OCI-LY7 (cell line): ENCODE measurements around the gene REEP3. TPM values are rescaled to one million over a fixed set of nuclear protein-coding genes. Genes with fewer than 3 reads are reported as not detected.

Experiments used
- BruUV-seq: library from RNA; stranded (reverse); fragments of 400-500 nt; replicated peaks from 2 replicates; lab custom pipeline; 2021; lab: Mats Ljungman, UMichigan
- CTCF ChIA-PET: fragments of 300-600 bp; sonication (Branson Sonifier 250); formaldehyde crosslinking; loops from one replicate; lab custom pipeline; 2022; ENCODE audit warnings: antibody characterized with exemption; ENCODE audit not compliant: unreplicated experiment; lab: Charles Lee
- POLR2A ChIA-PET: fragments of 300-600 bp; sonication (Branson Sonifier 250); formaldehyde crosslinking; loops from one replicate; lab custom pipeline; 2022; ENCODE audit warnings: antibody characterized with exemption; lab: Charles Lee
- DNase-seq: peaks from one replicate; pipeline ENCODE4 v3.0.0-alpha.2; 2015; ENCODE audit warnings: low spot score
- H2AFZ ChIP-seq: fragments of 200-600 bp; sonication (generic), shearing (Covaris generic); 2 replicates; pipeline ENCODE4 v1.6.1; 2014; ENCODE audit warnings: mild to moderate bottlenecking, antibody characterized with exemption, low read length, moderate library complexity
- H3K27ac ChIP-seq: fragments of 200-600 bp; sonication (generic); 2 replicates; pipeline ENCODE4 v1.5.1; 2014; ENCODE audit warnings: mixed run types, low read depth, mild to moderate bottlenecking, moderate library complexity, low read length, inconsistent platforms; ENCODE audit not compliant: poor library complexity, severe bottlenecking
- H3K36me3 ChIP-seq: fragments of 200-600 bp; sonication (generic); 2 replicates; pipeline ENCODE4 v1.6.1; 2014; ENCODE audit warnings: mild to moderate bottlenecking, antibody characterized with exemption, low read length, moderate library complexity, mixed read lengths; ENCODE audit not compliant: insufficient read depth
- H3K4me1 ChIP-seq: fragments of 200-600 bp; sonication (generic); 2 replicates; pipeline ENCODE4 v1.5.1; 2014; ENCODE audit warnings: mild to moderate bottlenecking, low read length; ENCODE audit not compliant: insufficient read depth, poor library complexity, severe bottlenecking
- H3K4me2 ChIP-seq: fragments of 200-600 bp; sonication (generic); 2 replicates; pipeline ENCODE4 v1.6.1; 2014; ENCODE audit warnings: mild to moderate bottlenecking, low read length
- H3K4me3 ChIP-seq: fragments of 200-600 bp; sonication (generic); 2 replicates; pipeline ENCODE4 v1.5.1; 2014; ENCODE audit warnings: mild to moderate bottlenecking, low read depth, low read length; ENCODE audit not compliant: poor library complexity, severe bottlenecking
- H3K79me2 ChIP-seq: fragments of 200-600 bp; sonication (generic); 2 replicates; pipeline ENCODE4 v1.6.1; 2016; ENCODE audit warnings: low read depth, mild to moderate bottlenecking, low read length, moderate library complexity, mixed read lengths; ENCODE audit not compliant: insufficient read depth
- H3K9me2 ChIP-seq: fragments of 200-600 bp; sonication (generic); 2 replicates; pipeline ENCODE4 v1.6.1; 2016; ENCODE audit warnings: mild to moderate bottlenecking, low read length, mixed read lengths; ENCODE audit not compliant: insufficient read depth
- H3K9me3 ChIP-seq: fragments of 200-600 bp; sonication (generic); 2 replicates; pipeline ENCODE4 v1.6.1; 2014; ENCODE audit warnings: mild to moderate bottlenecking, mixed run types, low read length, mixed read lengths
- H4K20me1 ChIP-seq: fragments of 200-600 bp; sonication (generic); 2 replicates; pipeline ENCODE4 v1.6.1; 2014; ENCODE audit warnings: mild to moderate bottlenecking, antibody characterized with exemption, low read length, moderate library complexity, mixed read lengths; ENCODE audit not compliant: insufficient read depth
- EZH2phosphoT487 ChIP-seq: fragments of 200-600 bp; sonication (generic); IDR thresholded peaks from 2 replicates; pipeline ENCODE4 v1.6.1; 2018; ENCODE audit warnings: low read depth, borderline replicate concordance, mild to moderate bottlenecking, mixed run types, antibody characterized with exemption, low read length, moderate library complexity, mixed read lengths
- intact Hi-C: fragments of 100-400 bp; cut with micrococcal nuclease; formaldehyde crosslinking; loops from one replicate; pipeline ENCODE4 v1.10.0; 2022; ENCODE audit not compliant: unreplicated experiment
- total RNA-seq, 2 experiments: library from RNA; depleted of rRNA in 1 of 2; stranded (reverse); fragments of >200 nt in 1 of 2; shearing (Covaris generic) in 1 of 2; gene quantifications; 2 replicates each; pipeline ENCODE4 v1.2.3, GENCODE V29; 2014 to 2022
- TF ChIP-seq, protein P1 (sequence below): fragments of 200-600 bp; sonication (generic); conservative IDR thresholded peaks from 2 replicates; pipeline ENCODE4 v1.5.1; 2014; ENCODE audit warnings: mild to moderate bottlenecking, antibody characterized with exemption, low read length, moderate library complexity, mixed read lengths

Gene REEP3
- total RNA-seq, 2 experiments from 2014 or later: 3.6 to 11.0 TPM

DNA sequence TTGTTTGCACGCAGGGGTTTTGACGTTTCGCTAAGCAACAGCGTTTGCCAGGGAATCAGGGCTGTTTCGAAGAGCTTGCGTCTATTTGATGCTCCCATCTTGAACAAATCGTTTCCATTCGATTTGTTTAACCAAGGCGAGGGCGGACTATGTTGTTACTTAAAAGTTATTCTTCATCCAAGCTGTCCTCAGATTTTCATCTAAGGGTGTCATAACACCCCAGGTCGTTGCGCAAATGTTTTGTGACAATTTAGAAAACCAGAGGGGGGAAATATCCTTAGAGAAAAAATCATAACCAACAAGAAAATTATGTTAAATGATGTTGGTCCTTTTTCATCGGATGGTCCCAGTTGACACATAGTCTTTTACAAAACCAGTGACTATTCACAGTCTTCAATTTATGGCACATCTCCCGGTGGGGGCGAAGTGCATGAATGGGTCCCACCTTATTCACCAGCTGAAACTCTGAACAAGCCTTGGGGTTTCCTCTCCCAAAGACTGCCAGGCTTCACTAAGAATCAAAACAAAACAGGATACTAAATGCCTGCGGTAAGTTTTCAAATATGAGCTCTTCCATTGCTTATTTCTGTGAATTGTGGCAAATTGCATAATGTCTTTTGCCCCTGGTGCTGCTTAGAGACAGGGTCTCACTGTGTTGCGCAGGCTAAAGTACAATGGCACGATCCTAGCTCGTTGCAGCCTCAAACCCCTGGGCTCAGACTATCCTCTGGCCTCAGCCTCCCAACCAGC lies 109.9 kb downstream of the REEP3 start:
- Histone ChIP-seq H3K27ac (no peak overlapping the region), H3K36me3 (no peaks in the 10 kb centered on the region), H3K4me2 (peak overlapping the region; percentile 91), H4K20me1 (no peaks in the 10 kb centered on the region), H2AFZ (peak overlapping the region; percentile 46; the same call in 1 of the 2 replicates), H3K79me2 (no peaks in the 10 kb centered on the region), H3K4me3 (peak overlapping the region; percentile 71), H3K9me2 (no peaks in the 10 kb centered on the region), H3K9me3 (no peaks in the 10 kb centered on the region), H3K4me1 (peaks cover 27% of the 10 kb centered on the region)
- DNase-seq: no peak
- no TSS peak for BruUV-seq
- POLR2A ChIA-PET: interaction anchor here (0.6 to 1.5 kb wide), 9 partner anchors 8 to 457 kb away, joined by 3 to 8 read pairs (median 4); no protein-coding TSS in a partner anchor
- no peak for TF ChIP-seq EZH2phosphoT487
- TF ChIP-seq, protein P1, sequence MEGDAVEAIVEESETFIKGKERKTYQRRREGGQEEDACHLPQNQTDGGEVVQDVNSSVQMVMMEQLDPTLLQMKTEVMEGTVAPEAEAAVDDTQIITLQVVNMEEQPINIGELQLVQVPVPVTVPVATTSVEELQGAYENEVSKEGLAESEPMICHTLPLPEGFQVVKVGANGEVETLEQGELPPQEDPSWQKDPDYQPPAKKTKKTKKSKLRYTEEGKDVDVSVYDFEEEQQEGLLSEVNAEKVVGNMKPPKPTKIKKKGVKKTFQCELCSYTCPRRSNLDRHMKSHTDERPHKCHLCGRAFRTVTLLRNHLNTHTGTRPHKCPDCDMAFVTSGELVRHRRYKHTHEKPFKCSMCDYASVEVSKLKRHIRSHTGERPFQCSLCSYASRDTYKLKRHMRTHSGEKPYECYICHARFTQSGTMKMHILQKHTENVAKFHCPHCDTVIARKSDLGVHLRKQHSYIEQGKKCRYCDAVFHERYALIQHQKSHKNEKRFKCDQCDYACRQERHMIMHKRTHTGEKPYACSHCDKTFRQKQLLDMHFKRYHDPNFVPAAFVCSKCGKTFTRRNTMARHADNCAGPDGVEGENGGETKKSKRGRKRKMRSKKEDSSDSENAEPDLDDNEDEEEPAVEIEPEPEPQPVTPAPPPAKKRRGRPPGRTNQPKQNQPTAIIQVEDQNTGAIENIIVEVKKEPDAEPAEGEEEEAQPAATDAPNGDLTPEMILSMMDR: no peak
- intact Hi-C loops: loop anchor here (1.0 kb wide), 1 partner anchor 414 kb away; no protein-coding TSS in a partner anchor
- CTCF ChIA-PET: interaction anchor here (1.0 kb wide), 1 partner anchor 413 kb away, joined by 3 read pairs; no protein-coding TSS in a partner anchor

DNA sequence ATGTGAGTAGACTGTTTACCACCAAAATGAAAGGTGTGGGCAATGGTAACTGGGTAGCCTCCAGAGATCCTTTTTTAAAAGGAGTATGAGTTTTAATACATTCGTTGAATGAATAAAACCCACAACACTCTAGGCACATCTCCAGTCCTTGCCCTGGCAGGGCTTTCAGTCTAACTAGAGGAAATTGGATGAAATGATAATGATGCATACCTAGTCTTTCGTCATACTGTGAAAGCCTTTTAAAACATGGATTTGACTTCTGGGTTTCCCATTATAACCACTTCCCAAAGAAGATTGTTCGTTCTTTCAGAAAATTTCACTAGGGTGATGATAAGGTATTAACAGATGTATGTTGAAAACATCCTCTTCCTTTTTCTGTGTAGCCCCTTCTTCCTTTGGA lies 110.8 kb downstream of the REEP3 start:
- POLR2A ChIA-PET: interaction anchor here (0.9 to 1.4 kb wide), 2 partner anchors 31 to 362 kb away, joined by 4 to 5 read pairs; no protein-coding TSS in a partner anchor
- intact Hi-C loops: no loop called here

More for the DNA sequence above, 110.8 kb downstream of the REEP3 start:
- CTCF ChIA-PET: no interaction called here
- DNase-seq: no peak
- no peak overlapping the region for H3K4me2 ChIP-seq
- H3K4me3 ChIP-seq: no peak overlapping the region
- H4K20me1 ChIP-seq: no peaks in the 10 kb centered on the region
- H3K9me3 ChIP-seq: no peaks in the 10 kb centered on the region
- no peak overlapping the region for H2AFZ ChIP-seq
- peaks cover 27% of the 10 kb centered on the region for H3K4me1 ChIP-seq
- H3K27ac ChIP-seq: no peak overlapping the region
- H3K9me2 ChIP-seq: no peaks in the 10 kb centered on the region
- no TSS peak for BruUV-seq
- H3K36me3 ChIP-seq: no peaks in the 10 kb centered on the region
- no peaks in the 10 kb centered on the region for H3K79me2 ChIP-seq
- TF ChIP-seq, protein P1: no peak
- no peak for TF ChIP-seq EZH2phosphoT487
